ENCODE data around the gene TMPRSS11E. TPM values are rescaled to one million over a fixed set of nuclear protein-coding genes. Genes with fewer than 3 reads are reported as not detected.

The TMPRSS11E gene
- total RNA-seq, 1 experiment from 2014 or later: 3.6 TPM

Other genes starting within 250 kb of the TMPRSS11E start
- gene TMPRSS11B, start 201.8 kb upstream of the TMPRSS11E start, total RNA-seq (2014; rRNA removed; shearing (Covaris generic)): not detected in 2 replicates
- 53.0 and 83.7 TPM in 2 replicates for gene YTHDC1, start 97.4 kb upstream of the TMPRSS11E start, total RNA-seq (2014; rRNA removed; shearing (Covaris generic))
- not detected in 2 replicates for gene UGT2B17, start 128.9 kb downstream of the TMPRSS11E start, total RNA-seq (2014; rRNA removed; shearing (Covaris generic))
- not detected in 2 replicates for gene UGT2B15, start 223.2 kb downstream of the TMPRSS11E start, total RNA-seq (2014; rRNA removed; shearing (Covaris generic))

Measured in H7 (cell line).